Keratinocyte (primary cell): ENCODE measurements around the gene CENPS. TPM values are rescaled to one million over a fixed set of nuclear protein-coding genes. Genes with fewer than 3 reads are reported as not detected.

Source experiments
- DNase-seq: peaks from one replicate; pipeline ENCODE4 v3.0.0-alpha.2; 2011; ENCODE audit warnings: low read depth, missing footprints, low spot score
- FAIRE-seq: peaks from 2 replicates; lab custom pipeline; 2011; peaks lifted over from hg19 to GRCh38; lab: Jason Lieb, UNC
- H2AFZ ChIP-seq: 2 replicates; pipeline ENCODE4 v1.6.0; 2012; ENCODE audit warnings: low read length, control low read depth, inconsistent platforms; ENCODE audit not compliant: control insufficient read depth
- H3K27ac ChIP-seq: 2 replicates; pipeline ENCODE4 v1.5.1; 2011; ENCODE audit warnings: low read length; ENCODE audit not compliant: control insufficient read depth, insufficient read depth
- H3K27me3 ChIP-seq: 3 replicates; pipeline ENCODE4 v1.6.0; 2011; ENCODE audit warnings: low read length; ENCODE audit not compliant: control insufficient read depth, insufficient read depth; ENCODE audit errors: extremely low read depth
- H3K36me3 ChIP-seq, 2 experiments: 2 replicates in 1 of 2; 3 replicates in 1 of 2; pipeline ENCODE4 v1.5.1; 2011; ENCODE audit warnings: low read length in 2 of 2, mild to moderate bottlenecking in 1 of 2; ENCODE audit not compliant: control insufficient read depth in 2 of 2, insufficient read depth in 2 of 2; ENCODE audit errors: extremely low read depth in 1 of 2
- H3K4me1 ChIP-seq: 3 replicates; pipeline ENCODE4 v1.5.1; 2011; ENCODE audit warnings: low read length; ENCODE audit not compliant: control insufficient read depth, insufficient read depth; ENCODE audit errors: extremely low read depth
- H3K4me2 ChIP-seq: 3 replicates; pipeline ENCODE4 v1.6.0; 2011; ENCODE audit warnings: low read depth, low read length; ENCODE audit not compliant: control insufficient read depth, insufficient read depth; ENCODE audit errors: extremely low read depth
- H3K4me3 ChIP-seq, 3 experiments: fragments of 200-600 bp in 1 of 3; sonication (generic) in 1 of 3; 2 replicates in 2 of 3; 3 replicates in 1 of 3; pipeline ENCODE4 v1.5.1; 2011 to 2016; ENCODE audit warnings: low read length in 3 of 3, mild to moderate bottlenecking in 3 of 3, control low read depth in 2 of 3, inconsistent platforms in 1 of 3, low read depth in 1 of 3, mixed read lengths in 1 of 3, mixed run types in 1 of 3, moderate library complexity in 1 of 3; ENCODE audit not compliant: control insufficient read depth in 2 of 3, insufficient read depth in 2 of 3; ENCODE audit errors: extremely low read depth in 1 of 3
- H3K79me2 ChIP-seq: 2 replicates; pipeline ENCODE4 v1.6.0; 2012; ENCODE audit warnings: low read length; ENCODE audit not compliant: control insufficient read depth, insufficient read depth
- H3K9ac ChIP-seq: 3 replicates; pipeline ENCODE4 v1.6.0; 2011; ENCODE audit warnings: low read length; ENCODE audit not compliant: control insufficient read depth, insufficient read depth; ENCODE audit errors: extremely low read depth
- H3K9me1 ChIP-seq: 3 replicates; pipeline ENCODE4 v1.6.0; 2011; ENCODE audit warnings: low read length; ENCODE audit not compliant: control insufficient read depth, insufficient read depth; ENCODE audit errors: extremely low read depth
- H3K9me3 ChIP-seq: 2 replicates; pipeline ENCODE4 v1.5.1; 2012; ENCODE audit warnings: low read depth, low read length; ENCODE audit not compliant: control insufficient read depth
- H4K20me1 ChIP-seq: 3 replicates; pipeline ENCODE4 v1.6.0; 2011; ENCODE audit warnings: low read length; ENCODE audit not compliant: control insufficient read depth, insufficient read depth; ENCODE audit errors: extremely low read depth
- CTCF ChIP-seq, 3 experiments: IDR thresholded peaks in 1 of 3; conservative IDR thresholded peaks in 1 of 3; optimal IDR thresholded peaks in 1 of 3; 2 replicates in 2 of 3; 3 replicates in 1 of 3; pipeline versions ENCODE3 to v1.5.1; 2011; ENCODE audit warnings: low read length in 3 of 3, mild to moderate bottlenecking in 3 of 3, moderate library complexity in 2 of 3, control low read depth in 1 of 3, inconsistent platforms in 1 of 3; ENCODE audit not compliant: insufficient read depth in 2 of 3; ENCODE audit errors: extremely low read depth in 1 of 3
- EZH2 ChIP-seq: IDR thresholded peaks from one replicate; pipeline ENCODE4 v1.6.1; 2012; ENCODE audit warnings: inconsistent platforms, mild to moderate bottlenecking, low read length, moderate library complexity
- dilution Hi-C: fragments of 300-500 bp; cut with MboI; formaldehyde crosslinking; loops from one replicate; pipeline ENCODE4 v1.7.0; 2020; ENCODE audit warnings: low sequenced_read_pairs; ENCODE audit not compliant: extremely low pct_ligation_motif_present
- polyA plus RNA-seq, 5 experiments: library from polyadenylated mRNA; depleted of rRNA in 3 of 5; stranded (reverse) in 3 of 5; stranded (forward) in 1 of 5; unstranded in 1 of 5; fragments of >200 nt; gene quantifications; 1 replicate in 1 of 5; 2 replicates in 3 of 5; 3 replicates in 1 of 5; pipeline versions ENCODE4 v1.2.1 to v1.2.3, GENCODE V29; 2011 to 2012; ENCODE audit warnings: missing spikeins in 2 of 5, low read depth in 1 of 5, low replicate concordance in 1 of 5

The CENPS gene
- polyA plus RNA-seq, 1 donor (not counting 4 experiments of a cell fraction or from before 2014, with no cell fraction given): 10.3 TPM

GRCh38 chr1:10398734-10399443 lies 31.3 kb upstream of the CENPS start, which contains the start of gene PGD:
TSS of gene PGD (plus strand) at chr1:10399064. CDS start at chr1:10399118, 54 bp downstream.
- Histone ChIP-seq H3K27me3 (no peaks in the 10 kb centered on the region), H3K4me2 (peak within 1 kb of the TSS; percentile 88), H3K9me3 (no peaks in the 10 kb centered on the region), H3K4me1 (peaks cover 7% of the 10 kb centered on the region), H3K9ac (peak within 1 kb of the TSS; percentile 86), H3K79me2 (peaks cover 23% of the 10 kb centered on the region), H3K4me3 (peak within 1 kb of the TSS; percentile 77 to 92 (median 89)), H2AFZ (peak within 1 kb of the TSS; percentile 96), H3K9me1 (no peaks in the 10 kb centered on the region), H3K36me3 (peaks cover 2 to 12% of the 10 kb centered on the region in 2 experiments), H4K20me1 (no peaks in the 10 kb centered on the region), H3K27ac (peak within 1 kb of the TSS; percentile 81)
- FAIRE-seq (peak; percentile 34), DNase-seq (peak; percentile 87)
- TF ChIP-seq EZH2 (no peak), CTCF (optimal IDR thresholded peaks at IDR 0.05 in 1 of 3, IDR thresholded peaks at IDR 0.05 in 1 of 3, conservative IDR thresholded peaks at IDR 0.05 in 1 of 3; ENCODE audit: extremely low read depth in 1 of 3, insufficient read depth in 2 of 3, low read length in 3 of 3) (no peak)
- dilution Hi-C loops: no loop called here

- no peak for FAIRE-seq
- Histone ChIP-seq H3K79me2 (peaks cover 23% of the 10 kb centered on the region), H3K4me2 (peak overlapping the region; percentile 88), H3K36me3 (peaks cover 5 to 18% of the 10 kb centered on the region in 2 experiments), H3K9me1 (no peaks in the 10 kb centered on the region), H3K9ac (peak overlapping the region; percentile 86), H4K20me1 (no peaks in the 10 kb centered on the region), H2AFZ (peak overlapping the region; percentile 74), H3K27me3 (no peaks in the 10 kb centered on the region), H3K27ac (peak overlapping the region; percentile 81), H3K4me1 (peaks cover 7% of the 10 kb centered on the region), H3K4me3 (peak overlapping the region; percentile 77 to 92 (median 89)), H3K9me3 (no peaks in the 10 kb centered on the region)
- TF ChIP-seq EZH2 (no peak), CTCF (optimal IDR thresholded peaks at IDR 0.05 in 1 of 3, IDR thresholded peaks at IDR 0.05 in 1 of 3, conservative IDR thresholded peaks at IDR 0.05 in 1 of 3; ENCODE audit: extremely low read depth in 1 of 3, insufficient read depth in 2 of 3, low read length in 3 of 3) (no peak)
- dilution Hi-C loops: no loop called here
- no peak for DNase-seq
Observed at GRCh38 chr1:10399444-10399941, 30.7 kb upstream of the CENPS start.
